ENCODE data around the gene RNASE11.
"Not testable (repeated sequence)": the region's sequence is repeated elsewhere in the genome, so short reads cannot be mapped to it uniquely, and the experiment has no call there.

Gene RNASE11

DNA sequence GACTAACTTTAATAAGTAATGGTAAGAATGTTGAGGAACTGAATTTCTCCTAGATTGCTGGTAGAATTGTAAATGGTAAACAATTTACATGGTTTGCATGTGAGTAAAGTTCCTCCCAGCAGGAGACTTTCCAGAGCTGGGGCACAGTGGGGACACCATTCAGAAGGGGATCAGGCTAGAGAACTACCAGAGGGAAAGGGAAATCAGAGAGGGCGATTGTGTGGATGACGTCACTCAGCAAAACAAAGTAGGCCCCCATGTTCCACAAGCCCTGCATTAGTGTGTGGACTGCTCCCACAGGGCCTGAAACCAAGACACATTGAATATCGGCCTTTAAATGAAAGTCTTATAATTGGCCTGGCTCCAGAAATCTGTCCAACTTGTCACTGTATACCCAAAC is 9.5 kb downstream of the RNASE11 start:
- no peak for DNase-seq

DNA sequence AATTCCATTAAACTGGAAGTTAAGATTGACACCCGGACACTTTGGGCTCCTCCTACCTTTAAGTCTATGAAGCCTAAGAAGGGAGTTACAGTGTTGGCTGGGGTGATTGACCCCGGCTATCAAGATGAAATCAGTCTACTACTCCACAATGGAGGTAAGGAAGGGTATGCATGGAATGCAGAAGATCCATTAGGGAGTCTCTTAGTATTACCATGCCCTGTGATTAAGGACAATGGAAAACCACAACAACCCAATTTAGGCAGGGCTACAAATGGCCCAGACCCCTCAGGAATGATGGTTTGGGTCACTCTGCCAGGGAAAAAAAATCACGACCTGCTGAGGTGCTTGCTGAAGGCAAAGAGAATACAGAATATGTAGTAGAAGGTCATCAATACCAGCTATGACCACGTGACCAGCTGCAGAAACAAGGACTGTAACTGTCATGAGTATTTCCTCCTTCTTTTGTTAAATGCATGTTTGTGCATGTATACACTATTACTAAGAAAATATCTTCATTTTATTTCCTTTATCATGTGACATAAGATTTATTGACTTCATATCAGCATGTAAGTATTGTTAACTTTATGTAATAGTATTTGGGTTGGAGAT is 15.3 kb downstream of the RNASE11 start:
- not testable (repeated sequence) for DNase-seq

DNA sequence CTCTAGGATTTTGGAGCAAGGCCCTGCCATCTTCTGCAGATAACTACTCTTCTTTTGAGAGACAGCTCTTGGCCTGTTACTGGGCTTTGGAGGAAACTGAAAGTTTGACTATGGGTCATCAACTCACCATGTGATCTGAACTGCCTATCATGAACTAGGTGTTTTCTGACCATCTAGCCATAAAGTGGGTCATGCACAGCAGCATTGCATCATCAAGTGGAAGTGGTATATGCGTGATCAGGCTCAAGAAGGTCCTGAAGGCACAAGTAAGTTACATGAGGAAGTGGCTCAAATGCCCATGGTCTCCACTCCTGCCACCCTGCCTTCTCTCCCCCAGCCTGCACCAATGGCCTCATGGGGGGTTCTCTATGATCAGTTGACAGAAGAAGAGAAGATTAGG is 17.1 kb downstream of the RNASE11 start:
- DNase-seq: not testable (repeated sequence)

DNA sequence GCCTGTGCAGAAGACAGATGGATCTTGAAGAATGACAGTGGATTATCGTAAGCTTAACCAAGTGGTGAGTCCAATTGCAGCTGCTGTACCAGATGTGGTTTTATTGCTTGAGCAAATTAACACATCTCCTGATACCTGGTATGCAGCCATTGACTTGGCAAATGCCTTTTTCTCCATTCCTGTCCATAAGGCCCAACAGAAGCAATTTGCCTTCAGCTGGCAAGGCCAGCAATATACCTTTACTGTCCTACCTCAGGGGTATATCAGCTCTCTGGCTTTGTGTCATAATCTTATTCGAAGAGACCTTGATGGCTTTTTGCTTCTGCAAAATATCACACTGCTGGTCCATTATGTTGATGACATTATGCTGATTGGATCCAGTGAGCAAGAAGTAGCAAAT is 17.9 kb downstream of the RNASE11 start:
- DNase-seq: not testable (repeated sequence)

DNA sequence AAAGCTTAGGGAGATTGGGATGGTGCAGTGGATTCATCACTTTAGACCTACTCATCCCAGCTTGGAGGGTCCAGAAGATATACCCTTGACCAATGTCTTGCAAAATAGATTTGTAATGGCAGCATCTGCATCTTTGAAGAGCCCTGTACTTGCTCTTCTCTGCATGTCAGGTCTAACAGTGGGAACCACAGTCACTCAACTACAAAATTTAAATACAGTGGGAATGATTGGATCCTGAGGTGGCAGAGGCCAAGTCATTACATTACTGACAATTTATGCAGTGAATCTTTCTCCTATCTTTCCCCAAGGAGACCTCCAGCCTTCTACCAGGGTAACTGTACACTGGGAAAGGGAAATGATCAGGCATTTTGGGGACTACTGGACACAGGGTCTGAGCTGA is 18.7 kb downstream of the RNASE11 start:
- no peak for DNase-seq

DNA sequence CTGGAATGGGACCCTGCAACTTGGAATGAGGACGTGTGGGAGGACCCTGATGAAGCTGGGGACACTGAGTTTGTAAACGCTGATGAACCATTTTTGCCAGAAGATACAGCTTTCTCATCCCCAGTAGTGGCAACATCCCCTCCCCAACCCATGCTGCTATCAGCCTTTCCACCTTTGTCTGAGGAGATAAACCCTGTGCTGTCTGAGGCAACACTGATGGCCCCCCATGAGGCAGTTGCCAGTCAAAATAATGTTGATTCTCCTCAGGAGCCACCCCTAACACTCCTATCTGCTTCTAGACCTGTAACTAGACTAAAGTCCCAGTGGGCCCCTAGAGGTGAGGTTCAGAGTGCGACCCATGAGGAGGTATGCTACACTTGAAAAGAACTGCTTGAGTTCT is 19.4 kb downstream of the RNASE11 start:
- no peak for DNase-seq

DNA sequence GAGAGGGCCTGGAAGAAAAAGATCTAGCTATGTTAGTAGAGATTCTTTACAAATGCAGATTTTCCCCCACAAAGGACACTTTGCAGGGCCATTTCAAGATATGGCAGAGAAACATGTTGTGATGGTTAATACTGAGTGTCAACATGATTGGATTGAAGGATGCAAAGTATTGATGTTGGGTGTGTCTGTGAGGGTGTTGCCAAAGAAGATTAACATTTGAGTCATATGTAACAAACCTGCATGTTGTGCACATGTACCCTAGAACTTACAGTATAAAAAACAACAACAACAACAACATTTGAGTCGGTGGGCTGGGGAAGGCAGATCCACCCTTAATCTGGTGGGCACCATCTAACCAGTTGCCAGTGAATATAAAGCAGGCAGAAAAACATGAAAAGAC is 20.6 kb downstream of the RNASE11 start:
- DNase-seq: not testable (repeated sequence)

DNA sequence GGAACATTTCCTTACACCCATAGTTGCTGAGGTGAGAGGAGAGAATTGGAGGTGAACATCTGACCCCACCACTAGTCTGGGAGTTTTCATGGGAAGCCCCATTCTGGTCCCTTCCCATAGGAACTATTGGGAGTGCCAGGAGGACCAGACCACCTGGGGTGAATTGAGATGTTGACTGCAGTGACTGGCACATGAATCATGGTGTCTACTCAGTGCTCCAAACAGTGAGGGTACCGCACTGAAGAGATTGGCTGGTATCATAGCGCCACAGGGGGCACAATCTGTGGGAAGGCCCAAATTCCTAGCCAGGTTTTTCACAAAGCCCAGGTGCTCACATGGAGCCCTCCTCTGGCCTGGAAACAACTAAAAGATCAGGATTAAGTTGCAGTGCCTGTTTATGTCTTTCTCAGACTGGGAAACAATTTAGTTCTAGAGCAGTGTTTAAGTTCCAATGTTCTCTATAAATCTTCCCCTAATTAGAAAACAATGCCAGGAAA is 23.3 kb downstream of the RNASE11 start:
- no peak for DNase-seq

DNA sequence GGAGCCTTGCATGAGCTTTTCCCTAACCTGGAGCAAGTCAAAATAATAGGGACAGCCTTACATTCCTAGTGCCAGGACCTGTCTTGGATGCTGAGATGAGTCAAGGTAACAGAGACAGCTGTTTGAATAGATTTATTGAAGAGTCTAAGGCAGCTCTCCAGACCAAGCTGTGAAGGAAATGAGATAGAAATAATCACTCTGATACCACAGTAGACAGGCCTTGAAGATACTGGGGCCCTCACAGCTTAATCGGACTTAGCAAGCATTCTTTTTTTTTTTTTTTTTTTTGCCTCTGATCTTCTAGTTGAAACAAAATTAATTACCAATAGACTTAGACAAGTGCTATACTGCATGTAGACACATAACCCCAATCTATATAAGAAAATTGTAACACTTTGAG is 23.8 kb downstream of the RNASE11 start:
- no peak for DNase-seq

DNA sequence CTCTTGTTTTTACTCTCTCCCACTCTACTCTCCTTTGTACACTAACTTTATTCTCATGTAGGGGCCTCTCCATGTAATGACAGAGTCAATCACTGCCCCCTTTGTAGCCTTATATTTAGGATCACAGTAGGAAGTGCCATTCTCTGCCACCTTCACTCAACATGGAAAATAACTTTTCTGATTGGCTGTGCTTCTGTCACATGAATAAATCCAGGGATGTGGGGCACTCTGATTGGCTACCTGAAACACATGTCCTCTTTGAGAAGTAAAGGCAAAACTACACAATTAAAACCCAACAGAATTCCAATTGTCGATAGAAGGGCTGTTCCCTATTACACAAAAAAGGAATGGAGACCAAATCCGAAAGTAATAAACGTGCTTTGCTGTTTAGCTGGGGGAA is 26.8 kb downstream of the RNASE11 start, which contains the start of gene RNASE9:
TSS of gene RNASE9 (minus strand) at position 87 of the 400 bp plus-strand sequence.
- DNase-seq: no peak

DNA sequence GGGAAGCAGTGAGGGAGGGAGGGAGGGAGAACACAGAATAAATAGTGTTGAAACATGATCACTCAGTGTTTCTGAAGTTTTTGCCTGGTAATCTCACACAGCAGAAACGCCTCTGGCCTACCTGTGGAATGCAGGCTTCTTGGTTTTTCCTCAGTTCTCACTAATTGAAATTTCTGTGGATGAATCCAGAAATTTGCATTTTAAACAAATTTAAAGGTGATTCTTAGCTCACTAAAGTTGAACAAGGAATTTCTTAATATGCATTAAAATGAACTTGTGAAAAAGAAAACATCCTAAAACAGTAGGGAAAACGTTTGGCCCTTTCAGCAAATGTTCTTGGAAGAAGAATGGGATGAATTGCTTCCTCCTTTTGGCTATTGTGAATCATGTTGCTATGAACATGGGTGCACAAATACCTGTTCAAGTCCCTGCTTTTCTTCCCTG is 28.3 kb downstream of the RNASE11 start:
- no peak for DNase-seq

DNA sequence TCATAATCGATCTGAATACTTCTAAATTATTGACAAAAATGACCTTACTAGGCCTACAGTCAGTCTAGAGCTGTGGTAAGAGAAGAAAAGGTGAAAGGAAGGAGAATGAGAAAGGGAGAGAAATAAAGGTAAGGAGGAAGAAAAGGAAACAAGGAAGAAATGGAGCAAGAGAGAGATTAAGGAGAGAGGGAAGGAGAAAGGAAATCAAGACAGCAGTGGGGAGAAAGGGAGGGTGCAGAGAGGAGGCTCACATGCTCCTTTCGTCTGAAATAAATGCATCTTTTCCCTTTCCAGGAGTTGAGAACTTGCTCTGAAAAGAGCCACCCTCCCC is 30.6 kb downstream of the RNASE11 start:
- no peak for DNase-seq

DNA sequence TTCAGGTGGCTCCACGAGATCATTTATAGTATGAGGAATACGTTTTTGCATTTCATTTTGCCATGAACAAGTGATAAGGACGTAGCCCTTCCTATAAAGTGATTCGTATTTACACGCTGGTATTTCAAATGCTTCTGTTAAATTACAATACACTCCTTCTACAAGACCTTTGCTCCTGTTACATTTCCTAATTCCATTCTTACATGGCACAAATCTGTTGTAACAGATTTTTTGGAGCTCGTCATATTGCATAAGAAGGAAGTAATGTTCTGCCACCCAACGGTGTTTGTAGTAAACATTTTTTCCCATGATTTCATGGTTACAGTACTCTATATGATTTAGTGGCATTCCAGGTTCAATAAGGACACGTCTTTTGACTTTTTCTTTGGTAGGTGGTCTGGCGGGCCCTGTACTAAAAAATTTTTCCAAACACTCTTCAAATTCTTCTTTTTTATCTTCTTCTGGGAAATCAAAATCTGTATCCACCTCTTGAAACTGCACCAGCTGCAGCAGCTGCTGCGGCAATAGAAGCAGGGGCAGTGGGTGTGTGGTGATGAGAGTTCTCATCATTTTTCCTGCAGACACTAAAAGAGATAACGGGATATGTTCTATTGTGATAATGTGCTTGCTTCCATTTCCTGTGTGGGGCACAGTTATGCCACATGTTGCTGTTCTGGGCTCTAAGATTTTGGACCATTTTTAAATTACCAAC is 31.1 kb downstream of the RNASE11 start:
- DNase-seq: no peak

DNA sequence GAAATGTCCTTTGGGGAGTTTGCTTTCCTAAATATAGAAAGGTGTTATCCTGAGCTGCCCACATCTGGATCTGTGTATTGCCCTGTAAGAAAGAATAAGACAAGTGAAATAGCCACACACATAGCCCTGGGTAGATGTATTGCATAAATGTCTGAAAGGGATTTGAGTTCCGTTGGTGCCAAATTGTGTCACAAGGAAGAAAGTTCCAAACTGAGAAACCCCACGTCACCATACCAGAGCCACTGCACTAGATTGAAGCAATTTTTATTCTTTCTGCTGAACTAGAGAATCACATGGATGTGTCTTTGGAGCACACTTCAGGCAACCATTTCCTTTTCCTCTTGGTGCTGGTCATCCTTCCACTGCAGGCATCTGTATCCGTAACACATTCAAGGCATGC is 32.0 kb downstream of the RNASE11 start:
- DNase-seq: no peak

DNA sequence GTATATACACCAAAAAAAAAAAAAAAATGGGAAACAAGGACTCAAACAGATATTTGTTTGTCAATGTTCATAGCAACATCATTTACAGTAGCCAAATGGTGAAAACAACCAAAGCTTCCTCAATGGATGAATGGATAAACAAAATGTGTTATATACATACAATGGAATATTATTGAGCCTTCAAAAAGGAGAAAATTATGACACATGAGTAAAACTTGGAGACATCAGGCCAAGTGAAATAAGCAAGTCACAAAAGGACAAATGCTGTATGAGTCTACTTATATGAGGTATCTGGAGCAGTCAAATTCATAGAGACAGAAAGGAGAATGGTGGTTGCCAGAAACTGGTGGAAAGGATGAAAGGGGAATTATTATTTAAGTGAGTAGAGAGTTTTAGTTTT is 34.8 kb downstream of the RNASE11 start:
- no peak for DNase-seq

DNA sequence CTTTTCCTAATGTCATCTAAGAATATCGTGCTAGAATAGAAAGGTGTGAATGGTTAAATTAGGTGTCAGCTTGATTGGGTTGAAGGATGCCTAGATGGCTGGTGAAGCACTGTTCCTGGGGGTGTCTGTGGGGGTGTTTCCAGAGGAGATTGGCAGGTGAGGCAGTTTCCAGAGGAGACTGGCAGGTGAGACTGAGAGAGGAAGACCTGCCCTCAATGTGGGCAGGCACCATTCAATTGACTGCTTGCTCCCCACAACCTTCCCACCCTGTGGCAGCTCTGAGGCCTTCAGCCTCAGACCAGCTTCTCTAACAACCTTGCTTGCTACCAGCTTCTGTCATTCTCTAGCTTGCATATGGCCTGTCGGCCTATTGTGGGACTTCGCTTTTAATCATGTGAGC is 36.2 kb downstream of the RNASE11 start:
- DNase-seq: no peak

DNA sequence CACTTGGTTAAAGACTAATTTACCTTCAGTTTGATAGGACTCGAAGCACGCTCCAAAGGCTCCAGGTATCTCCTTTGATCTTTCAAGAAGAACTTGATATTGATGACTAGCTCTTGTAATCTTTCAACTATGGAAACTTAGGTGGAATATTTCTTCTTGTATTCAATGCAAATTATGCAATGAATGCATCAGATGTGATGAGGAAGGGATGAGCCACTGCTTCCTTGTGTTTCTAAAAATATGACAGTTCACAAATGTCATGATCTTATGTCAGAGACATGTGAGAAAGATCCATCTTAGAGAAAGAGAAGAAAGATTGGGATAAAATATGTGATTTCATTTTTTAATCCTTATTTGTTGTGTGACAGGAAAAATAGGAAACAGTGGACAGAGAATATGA is 36.9 kb downstream of the RNASE11 start:
- no peak for DNase-seq

DNA sequence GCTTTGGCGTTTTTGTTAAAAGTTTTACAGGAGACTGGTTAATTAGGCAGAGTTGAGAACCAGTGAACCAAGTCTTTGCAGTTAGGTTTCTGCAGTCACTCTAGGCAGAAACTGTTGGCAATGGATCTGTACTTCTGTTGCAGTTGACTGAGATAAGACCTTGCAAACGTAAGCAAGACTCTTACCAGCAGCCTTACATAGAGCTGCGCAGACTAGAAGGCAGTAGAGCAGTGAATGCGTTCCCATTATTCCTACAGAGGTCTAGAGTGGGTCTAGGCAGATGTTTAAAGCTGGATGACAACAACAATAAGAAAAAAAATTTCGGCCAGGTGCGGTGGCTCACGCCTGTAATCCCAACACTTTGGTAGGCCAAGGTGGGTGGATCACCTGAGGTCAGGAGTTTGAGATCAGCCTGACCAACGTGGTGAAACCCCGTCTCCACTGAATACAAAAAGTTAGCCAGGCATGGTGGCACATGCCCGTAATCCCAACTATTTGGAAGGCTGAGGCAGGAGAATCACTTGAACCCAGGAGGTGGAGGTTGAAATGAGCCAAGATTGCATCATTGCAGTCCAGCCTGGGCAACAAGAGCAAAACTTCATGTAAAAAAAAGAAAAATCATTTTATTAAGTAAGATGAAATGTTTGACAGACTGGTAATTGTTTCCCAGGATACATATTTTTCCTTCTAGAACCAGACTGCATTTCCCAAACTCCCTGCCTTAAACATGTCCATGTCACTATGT is 39.2 kb downstream of the RNASE11 start:
- DNase-seq: no peak

DNA sequence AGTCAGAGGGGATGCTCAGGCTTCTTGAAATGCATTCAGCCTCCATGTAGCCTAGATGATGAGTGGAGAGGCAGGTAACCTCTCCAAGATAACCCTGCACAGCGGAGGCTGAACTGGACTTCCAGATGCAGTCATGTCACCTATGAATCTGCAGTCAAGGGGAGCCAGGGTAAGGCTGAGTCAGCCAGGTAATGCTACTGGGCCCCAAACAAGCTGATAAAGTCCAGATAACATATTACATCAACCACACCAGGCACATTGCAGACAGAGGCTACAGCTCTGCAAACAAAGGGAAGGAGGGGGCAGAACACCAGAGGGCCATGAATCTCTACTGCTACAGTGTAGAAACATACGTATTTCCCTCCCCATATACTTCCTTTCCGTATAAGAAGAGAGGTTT is 40.9 kb downstream of the RNASE11 start:
- DNase-seq: no peak

DNA sequence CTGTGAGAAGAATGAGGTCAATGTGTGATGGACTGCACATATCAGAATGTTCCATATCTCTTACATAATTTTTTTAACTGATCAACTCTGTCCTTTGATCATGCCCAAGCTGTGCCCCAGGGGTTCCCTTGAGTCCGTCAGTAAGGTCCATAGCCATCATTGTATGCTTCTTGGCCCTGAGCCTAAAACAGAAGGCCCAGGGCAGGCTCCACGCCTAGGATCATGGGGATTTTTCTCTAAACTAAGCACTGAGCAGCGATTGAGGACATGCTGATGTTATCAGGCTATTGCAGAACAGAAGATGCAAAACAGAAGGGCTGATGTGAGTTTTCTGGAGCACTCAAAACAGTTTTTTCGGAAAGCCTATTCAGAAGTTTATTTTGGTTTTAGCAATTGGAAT is 47.9 kb downstream of the RNASE11 start:
- no peak for DNase-seq

Measured in NCI-H187 treated with DMSO at 0.1 percent for 48 hours (cell line).